HUES48 (cell line): ENCODE measurements around the gene TBX4.
"Not testable (repeated sequence)": the region's sequence is repeated elsewhere in the genome, so short reads cannot be mapped to it uniquely, and the experiment has no call there.

Experiments used
- H3K27ac ChIP-seq: one replicate; pipeline ENCODE4 v1.7.0; 2013; ENCODE audit warnings: low read depth, low read length, inconsistent platforms
- H3K27me3 ChIP-seq: 2 replicates; pipeline ENCODE4 v1.6.1; 2013; ENCODE audit warnings: mild to moderate bottlenecking, low read length; ENCODE audit not compliant: control insufficient read depth, insufficient read depth
- H3K36me3 ChIP-seq: 2 replicates; pipeline ENCODE4 v1.6.1; 2013; ENCODE audit warnings: low read length; ENCODE audit not compliant: control insufficient read depth, insufficient read depth
- H3K4me1 ChIP-seq: 2 replicates; pipeline ENCODE4 v1.6.1; 2013; ENCODE audit warnings: mild to moderate bottlenecking, low read length; ENCODE audit not compliant: control insufficient read depth, insufficient read depth
- H3K4me3 ChIP-seq: 2 replicates; pipeline ENCODE4 v1.5.1; 2013; ENCODE audit warnings: mild to moderate bottlenecking, low read depth, low read length
- H3K9ac ChIP-seq: 2 replicates; pipeline ENCODE4 v1.6.1; 2013; ENCODE audit warnings: mild to moderate bottlenecking, low read depth, low read length, moderate library complexity
- H3K9me3 ChIP-seq: 2 replicates; pipeline ENCODE4 v1.6.1; 2013; ENCODE audit warnings: low read length; ENCODE audit not compliant: control insufficient read depth, insufficient read depth

The TBX4 gene

DNA sequence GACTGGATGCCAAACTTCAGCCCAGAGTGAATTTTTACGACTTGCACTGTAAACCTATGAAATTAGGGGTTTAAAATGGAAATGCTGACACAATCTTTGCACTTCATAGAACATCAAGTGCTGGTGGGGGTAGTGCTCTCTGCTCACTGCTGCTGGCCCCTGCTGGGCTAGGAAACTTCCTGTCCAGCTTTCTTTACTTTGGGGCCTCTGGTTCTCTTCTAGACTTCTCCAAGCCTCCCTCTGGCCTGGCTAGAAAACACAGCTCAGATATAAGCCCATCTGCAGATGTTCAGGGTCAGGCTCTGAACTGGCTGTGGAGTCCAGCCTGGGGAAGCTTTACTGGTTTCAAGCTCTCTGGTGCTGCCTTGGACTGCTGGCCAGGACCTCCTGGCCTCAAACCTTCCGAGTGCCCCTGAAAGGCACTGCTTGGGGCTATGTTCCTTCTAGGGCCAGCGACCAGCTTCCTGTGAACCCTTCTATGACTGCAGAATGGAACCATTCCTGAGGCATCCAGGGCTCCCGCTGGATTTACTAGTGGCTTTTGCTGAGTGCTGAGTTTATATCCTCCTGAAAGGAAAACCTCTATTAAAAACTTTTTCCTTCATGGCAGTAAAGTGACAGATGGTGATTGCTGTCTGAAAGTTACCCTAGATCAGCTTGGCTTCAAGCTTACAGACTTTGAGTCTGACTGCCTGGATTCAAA lies 59.4 kb downstream of the TBX4 start:
- Histone ChIP-seq H3K27me3 (no peaks in the 10 kb centered on the region), H3K27ac (no peak overlapping the region)

DNA sequence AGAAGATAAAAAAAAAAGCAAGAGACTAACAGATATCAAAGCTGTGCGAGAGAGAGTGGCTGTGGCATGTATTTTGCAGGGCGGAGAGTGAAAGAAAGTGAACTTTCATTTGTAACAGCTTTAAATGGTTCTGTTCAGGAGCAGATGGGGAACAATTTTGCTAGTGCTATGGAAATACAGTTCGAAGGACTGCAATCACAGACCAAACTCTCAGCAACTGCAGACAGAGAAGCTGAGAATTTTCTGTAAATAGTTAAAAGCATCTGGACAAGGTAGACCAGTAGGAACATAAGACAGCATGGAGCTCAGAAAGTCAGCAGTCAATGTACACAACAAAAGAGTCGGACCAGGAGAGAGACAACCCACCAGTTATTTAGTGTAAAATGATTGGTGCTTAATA lies 62.3 kb downstream of the TBX4 start:
- no peaks in the 10 kb centered on the region for H3K36me3 ChIP-seq
- H3K4me3 ChIP-seq: no peak overlapping the region
- H3K4me1 ChIP-seq: no peaks in the 10 kb centered on the region
- H3K9ac ChIP-seq: no peak overlapping the region
- H3K27me3 ChIP-seq: no peaks in the 10 kb centered on the region
- no peak overlapping the region for H3K27ac ChIP-seq
- H3K9me3 ChIP-seq: no peaks in the 10 kb centered on the region

More for the DNA sequence above, 59.4 kb downstream of the TBX4 start:
- no peaks in the 10 kb centered on the region for H3K4me1 ChIP-seq
- H3K9me3 ChIP-seq: no peaks in the 10 kb centered on the region
- no peak overlapping the region for H3K9ac ChIP-seq
- H3K4me3 ChIP-seq: no peak overlapping the region
- no peaks in the 10 kb centered on the region for H3K36me3 ChIP-seq

GRCh38 chr17:61517265-61517664 lies 65.0 kb downstream of the TBX4 start:
- no peak overlapping the region for H3K27ac ChIP-seq
- H3K27me3 ChIP-seq: no peaks in the 10 kb centered on the region
- no peaks in the 10 kb centered on the region for H3K4me1 ChIP-seq
- H3K4me3 ChIP-seq: no peak overlapping the region
- no peaks in the 10 kb centered on the region for H3K36me3 ChIP-seq
- H3K9ac ChIP-seq: no peak overlapping the region
- no peaks in the 10 kb centered on the region for H3K9me3 ChIP-seq

GRCh38 chr17:61517843-61518606 lies 65.8 kb downstream of the TBX4 start:
- Histone ChIP-seq H3K27me3 (no peaks in the 10 kb centered on the region), H3K9ac (no peak overlapping the region), H3K27ac (no peak overlapping the region), H3K4me3 (no peak overlapping the region), H3K9me3 (no peaks in the 10 kb centered on the region), H3K4me1 (no peaks in the 10 kb centered on the region), H3K36me3 (no peaks in the 10 kb centered on the region)

DNA sequence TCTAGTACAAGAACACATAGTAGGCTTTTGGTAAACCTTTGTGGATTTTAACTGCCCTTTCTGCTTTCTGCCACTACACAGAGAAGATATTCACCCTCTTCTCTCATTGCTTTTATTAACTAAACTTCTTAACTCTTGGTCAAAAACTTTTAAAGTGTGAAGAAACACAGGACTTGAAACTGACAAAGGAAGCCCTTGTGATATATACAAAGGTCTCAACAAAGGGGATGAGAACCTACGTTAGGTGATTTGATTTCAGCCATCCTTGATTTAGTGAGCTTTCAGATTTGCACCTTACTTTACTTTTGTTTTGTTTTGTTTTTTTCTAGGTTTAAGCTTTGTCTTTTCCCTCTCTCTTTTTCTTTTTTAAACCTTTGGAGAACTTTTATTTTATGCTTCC lies 66.9 kb downstream of the TBX4 start:
- no peaks in the 10 kb centered on the region for H3K4me1 ChIP-seq
- no peaks in the 10 kb centered on the region for H3K9me3 ChIP-seq
- H3K27me3 ChIP-seq: no peaks in the 10 kb centered on the region
- H3K4me3 ChIP-seq: no peak overlapping the region
- H3K36me3 ChIP-seq: no peaks in the 10 kb centered on the region
- no peak overlapping the region for H3K27ac ChIP-seq
- H3K9ac ChIP-seq: no peak overlapping the region

- no peaks in the 10 kb centered on the region for H3K9me3 ChIP-seq
- no peak overlapping the region for H3K4me3 ChIP-seq
- no peak overlapping the region for H3K27ac ChIP-seq
- H3K9ac ChIP-seq: no peak overlapping the region
- no peaks in the 10 kb centered on the region for H3K36me3 ChIP-seq
- no peaks in the 10 kb centered on the region for H3K4me1 ChIP-seq
- no peaks in the 10 kb centered on the region for H3K27me3 ChIP-seq
Observed at GRCh38 chr17:61519754-61520440, 67.7 kb downstream of the TBX4 start.

GRCh38 chr17:61520897-61521296 lies 68.7 kb downstream of the TBX4 start:
- H3K4me3 ChIP-seq: no peak overlapping the region
- no peaks in the 10 kb centered on the region for H3K27me3 ChIP-seq
- H3K36me3 ChIP-seq: no peaks in the 10 kb centered on the region
- H3K9me3 ChIP-seq: no peaks in the 10 kb centered on the region
- H3K9ac ChIP-seq: no peak overlapping the region
- no peaks in the 10 kb centered on the region for H3K4me1 ChIP-seq
- H3K27ac ChIP-seq: no peak overlapping the region

DNA sequence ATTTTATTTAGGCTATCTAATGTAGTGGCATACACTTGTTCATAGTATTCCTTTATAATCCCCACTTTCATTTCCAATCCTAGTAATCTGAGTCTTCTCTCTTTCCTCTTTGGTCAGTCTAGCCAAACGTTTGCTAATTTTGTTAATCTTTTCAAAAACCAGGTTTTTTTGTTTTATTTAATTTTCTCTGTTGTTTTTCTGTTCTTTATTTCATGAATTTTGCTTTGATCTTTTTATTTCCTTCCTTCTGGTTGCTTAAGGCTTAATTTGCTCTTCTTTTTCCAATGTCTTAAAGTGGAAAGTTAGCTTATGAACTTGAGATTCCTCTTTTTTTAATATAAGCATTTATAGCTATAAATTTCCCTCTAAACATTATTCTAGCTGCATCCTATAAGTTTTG lies 69.9 kb downstream of the TBX4 start:
- H3K4me3 ChIP-seq: no peak overlapping the region

DNA sequence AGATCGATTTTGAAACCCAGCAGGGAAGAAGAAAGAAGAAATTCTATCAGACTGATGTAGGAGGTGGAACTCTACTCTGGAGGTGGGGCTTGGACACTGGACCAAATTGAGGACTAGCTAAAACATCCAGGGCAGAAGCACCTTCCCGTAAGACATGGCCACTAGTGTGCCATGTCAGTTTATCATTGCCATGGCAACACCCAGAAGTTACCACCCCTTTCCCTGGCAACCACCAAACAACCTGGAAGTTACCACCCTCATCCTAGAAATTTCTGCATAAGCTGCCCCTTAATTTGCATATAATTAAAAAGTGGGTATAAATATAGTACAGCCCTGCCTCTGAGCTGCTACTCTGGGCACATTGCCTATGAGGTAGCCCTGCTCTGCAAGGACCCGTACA lies 72.1 kb downstream of the TBX4 start:
- H3K4me1 ChIP-seq: no peaks in the 10 kb centered on the region
- H3K27me3 ChIP-seq: no peaks in the 10 kb centered on the region
- H3K36me3 ChIP-seq: no peaks in the 10 kb centered on the region
- H3K9ac ChIP-seq: no peak overlapping the region
- H3K4me3 ChIP-seq: no peak overlapping the region
- H3K27ac ChIP-seq: no peak overlapping the region
- no peaks in the 10 kb centered on the region for H3K9me3 ChIP-seq

More for the DNA sequence above, 69.9 kb downstream of the TBX4 start:
- no peaks in the 10 kb centered on the region for H3K4me1 ChIP-seq
- no peak overlapping the region for H3K9ac ChIP-seq
- no peaks in the 10 kb centered on the region for H3K36me3 ChIP-seq
- H3K27me3 ChIP-seq: no peaks in the 10 kb centered on the region
- no peaks in the 10 kb centered on the region for H3K9me3 ChIP-seq
- H3K27ac ChIP-seq: no peak overlapping the region

DNA sequence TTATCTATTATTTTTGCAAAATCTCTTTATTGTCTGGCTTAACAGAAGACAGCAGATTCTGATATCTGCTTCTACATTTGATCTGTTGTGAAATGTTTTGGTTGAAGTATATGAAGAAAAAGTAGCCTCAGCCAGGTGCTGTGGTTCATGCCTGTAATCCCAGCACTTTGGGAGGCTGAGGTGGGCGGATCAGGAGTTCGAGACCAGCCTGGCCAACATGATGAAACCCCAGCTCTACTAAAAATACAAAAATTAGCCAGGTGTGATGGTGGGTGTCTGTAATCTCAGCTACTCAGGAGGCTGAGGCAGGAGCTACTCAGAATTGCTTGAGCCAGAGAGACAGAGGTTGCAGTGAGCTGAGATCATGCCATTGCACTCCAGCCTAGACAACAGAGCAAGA lies 75.2 kb downstream of the TBX4 start:
- H3K4me1 ChIP-seq, H3K27me3 ChIP-seq, H3K9me3 ChIP-seq, H3K36me3 ChIP-seq, H3K27ac ChIP-seq, H3K4me3 ChIP-seq, H3K9ac ChIP-seq: not testable (repeated sequence)

- no peaks in the 10 kb centered on the region for H3K9me3 ChIP-seq
- H3K27ac ChIP-seq: no peak overlapping the region
- H3K4me3 ChIP-seq: no peak overlapping the region
- H3K27me3 ChIP-seq: no peaks in the 10 kb centered on the region
- H3K4me1 ChIP-seq: no peaks in the 10 kb centered on the region
- no peak overlapping the region for H3K9ac ChIP-seq
- no peaks in the 10 kb centered on the region for H3K36me3 ChIP-seq
Observed at GRCh38 chr17:61528171-61528570, 75.9 kb downstream of the TBX4 start.
